Activated T-helper 1 cell treated with anti-CD3 and anti-CD28 coated beads, Interleukin-2, amount 50 U/mL, for 16 hours (primary cell): ENCODE measurements around the gene PFKFB2.

Source experiments
- DNase-seq, 2 donors: peaks; one replicate each; pipeline ENCODE4 v3.0.0-alpha.2; 2020; ENCODE audit warnings: low read depth in 1 of 2, low spot score in 1 of 2

Gene PFKFB2

DNA sequence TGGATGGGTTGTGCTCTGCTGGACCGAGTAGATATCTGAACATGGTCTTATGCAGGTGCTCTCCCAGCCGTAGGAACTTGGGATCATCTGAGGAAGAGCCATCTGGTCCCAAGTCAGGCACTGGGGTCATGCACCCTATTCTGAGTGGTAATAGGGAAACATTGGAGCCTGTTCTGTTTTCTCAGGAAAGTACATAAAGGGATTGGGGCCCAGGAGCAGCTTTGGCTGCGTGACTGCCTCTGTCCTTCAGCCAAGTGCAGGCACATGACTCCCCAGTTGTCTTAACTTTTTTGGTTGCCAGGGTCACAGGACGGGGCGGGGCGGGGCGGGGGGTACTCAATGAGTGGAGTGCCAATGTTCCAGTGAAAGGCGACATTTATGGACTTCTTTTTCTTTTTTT, 11.5 kb downstream of the PFKFB2 start:
- DNase-seq: no peak

DNA sequence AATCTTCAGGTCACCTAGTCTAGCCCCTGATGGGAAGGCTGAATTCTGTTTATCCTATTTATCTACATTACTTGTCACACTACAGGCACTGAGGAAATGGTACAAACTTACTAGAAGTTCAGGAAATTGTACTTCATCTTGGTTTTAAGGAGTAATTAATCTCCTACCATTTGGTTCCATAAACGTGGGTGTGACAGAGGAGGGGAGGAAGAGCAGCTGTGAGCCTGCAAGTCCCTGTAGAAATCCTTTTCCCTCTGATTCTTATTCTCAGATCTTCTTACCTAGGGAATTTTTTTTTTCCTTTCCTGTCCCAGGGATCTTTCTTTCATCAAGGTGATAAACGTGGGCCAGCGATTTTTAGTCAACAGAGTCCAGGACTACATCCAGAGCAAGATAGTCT, 14.1 kb downstream of the PFKFB2 start:
- no peak for DNase-seq

DNA sequence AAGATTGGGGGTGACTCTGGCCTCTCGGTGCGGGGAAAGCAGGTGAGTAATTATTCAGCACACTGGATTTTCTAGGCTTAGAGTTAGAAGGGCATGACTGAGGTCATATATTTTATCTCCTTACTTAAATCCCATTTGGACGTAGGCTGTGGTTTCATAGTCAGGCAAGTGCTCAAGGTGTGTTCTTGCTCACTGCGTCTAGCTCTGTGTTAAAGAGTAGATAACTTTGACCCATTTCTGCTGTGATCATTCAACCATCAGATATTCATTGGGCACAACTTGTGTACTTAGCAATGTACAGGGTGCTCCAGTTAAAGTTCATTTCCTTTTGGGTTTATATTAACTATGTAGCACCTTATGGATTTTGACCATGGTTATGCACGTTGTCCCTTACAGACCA, 14.6 kb downstream of the PFKFB2 start:
- DNase-seq: no peak

DNA sequence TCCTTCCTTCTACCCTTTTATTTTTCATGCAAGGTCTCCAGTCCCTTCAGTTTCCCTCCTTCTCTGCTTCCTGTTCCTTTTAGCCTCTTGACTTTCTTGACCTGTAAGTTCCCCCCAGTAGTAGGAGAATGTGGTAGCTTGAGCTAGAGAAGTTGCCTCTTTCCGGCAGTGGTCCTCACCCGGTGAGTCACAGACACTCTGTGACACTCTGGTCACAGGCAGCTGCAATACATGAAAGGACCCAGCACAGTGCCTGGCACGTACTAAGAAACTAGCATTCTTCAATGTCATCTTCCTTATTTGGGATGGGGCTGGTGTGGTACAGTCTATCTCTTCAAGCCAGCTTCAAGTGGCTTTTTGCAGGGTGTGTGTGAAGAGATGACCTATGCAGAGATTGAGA, 16.0 kb downstream of the PFKFB2 start:
- no peak for DNase-seq

DNA sequence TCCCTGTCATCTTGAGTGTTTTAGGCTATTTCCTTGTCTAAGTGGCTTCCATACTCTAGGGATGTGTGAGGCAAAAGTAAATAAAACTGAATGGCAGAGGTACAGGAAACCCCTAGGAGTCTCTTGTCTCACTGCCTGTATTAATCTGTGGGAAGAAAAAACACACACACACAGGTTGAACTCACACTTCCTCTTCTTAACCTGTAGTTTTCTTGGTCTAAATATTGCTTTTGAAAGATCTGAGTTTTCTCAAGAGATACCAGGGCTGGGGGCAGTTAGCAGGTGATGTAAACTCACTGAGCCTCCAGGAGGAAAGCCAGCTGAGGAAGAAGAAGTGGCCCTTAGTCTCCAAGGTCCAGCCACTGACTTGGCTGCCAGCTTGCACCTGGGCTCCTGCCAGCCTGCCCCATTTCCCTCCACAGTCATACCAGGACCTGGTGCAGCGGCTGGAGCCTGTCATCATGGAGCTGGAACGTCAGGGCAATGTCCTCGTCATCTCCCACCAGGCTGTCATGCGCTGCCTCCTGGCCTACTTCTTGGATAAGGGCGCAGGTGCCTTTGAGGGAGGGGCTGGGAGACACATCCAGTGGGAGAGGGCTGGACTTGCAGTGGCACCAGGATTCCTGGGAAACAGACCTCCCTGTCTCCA, 16.9 kb downstream of the PFKFB2 start:
- no peak for DNase-seq

DNA sequence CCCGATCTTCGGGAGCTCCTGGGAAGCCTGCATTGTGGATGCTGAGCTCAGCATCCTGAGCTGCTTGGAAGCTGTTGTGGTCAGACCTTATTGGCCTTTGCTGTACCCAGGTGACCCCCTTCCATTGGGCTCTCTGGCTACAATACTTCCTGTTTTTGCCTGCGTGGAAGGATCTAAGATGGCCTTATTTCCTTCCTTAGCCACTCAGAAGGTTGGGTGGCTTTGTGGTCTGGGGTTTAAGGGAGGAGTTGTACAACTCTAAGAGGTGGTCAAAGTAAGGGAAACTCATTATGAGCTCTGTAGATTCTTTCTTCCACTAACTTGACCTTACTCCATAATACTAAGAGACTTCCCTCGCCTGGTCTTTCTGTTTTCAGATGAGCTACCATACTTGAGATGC, 17.7 kb downstream of the PFKFB2 start:
- no peak for DNase-seq

DNA sequence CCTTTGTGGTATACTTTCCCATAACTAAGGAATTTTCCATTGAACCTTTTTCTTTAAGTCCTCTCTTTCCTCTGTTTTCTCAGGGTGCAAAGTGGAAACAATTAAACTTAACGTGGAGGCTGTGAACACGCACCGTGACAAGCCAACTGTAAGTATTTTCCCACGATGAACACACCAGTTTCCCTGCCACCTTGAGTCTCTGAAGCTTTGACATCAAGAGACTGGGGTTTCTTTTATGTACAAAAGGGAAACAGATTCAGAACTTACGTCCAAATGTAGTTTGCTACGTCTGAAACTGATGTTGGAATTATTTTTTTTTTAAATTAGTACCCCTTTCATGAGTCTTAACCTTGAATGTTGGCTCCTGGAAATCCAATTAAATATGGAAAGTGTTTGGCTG, 18.4 kb downstream of the PFKFB2 start:
- no peak for DNase-seq

DNA sequence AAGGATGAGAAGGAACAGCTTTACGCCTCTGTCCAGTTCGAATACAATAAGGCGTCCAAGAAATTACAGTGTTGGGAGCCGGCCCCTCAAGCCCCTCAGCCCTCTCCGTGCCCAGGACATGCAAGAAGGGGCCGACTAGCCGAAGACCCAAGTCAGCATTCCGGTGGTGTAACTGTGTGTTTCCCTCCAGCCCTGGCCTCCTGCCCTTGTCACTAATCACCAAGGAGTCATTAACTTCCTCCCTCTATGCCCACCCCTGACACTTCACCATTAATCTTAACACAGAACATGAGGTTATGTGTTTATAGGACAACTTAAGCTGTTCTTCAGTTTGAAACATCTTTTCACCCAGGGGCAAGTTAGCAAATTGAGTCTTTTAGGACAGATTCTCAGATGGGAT, 19.2 kb downstream of the PFKFB2 start:
- no peak for DNase-seq

DNA sequence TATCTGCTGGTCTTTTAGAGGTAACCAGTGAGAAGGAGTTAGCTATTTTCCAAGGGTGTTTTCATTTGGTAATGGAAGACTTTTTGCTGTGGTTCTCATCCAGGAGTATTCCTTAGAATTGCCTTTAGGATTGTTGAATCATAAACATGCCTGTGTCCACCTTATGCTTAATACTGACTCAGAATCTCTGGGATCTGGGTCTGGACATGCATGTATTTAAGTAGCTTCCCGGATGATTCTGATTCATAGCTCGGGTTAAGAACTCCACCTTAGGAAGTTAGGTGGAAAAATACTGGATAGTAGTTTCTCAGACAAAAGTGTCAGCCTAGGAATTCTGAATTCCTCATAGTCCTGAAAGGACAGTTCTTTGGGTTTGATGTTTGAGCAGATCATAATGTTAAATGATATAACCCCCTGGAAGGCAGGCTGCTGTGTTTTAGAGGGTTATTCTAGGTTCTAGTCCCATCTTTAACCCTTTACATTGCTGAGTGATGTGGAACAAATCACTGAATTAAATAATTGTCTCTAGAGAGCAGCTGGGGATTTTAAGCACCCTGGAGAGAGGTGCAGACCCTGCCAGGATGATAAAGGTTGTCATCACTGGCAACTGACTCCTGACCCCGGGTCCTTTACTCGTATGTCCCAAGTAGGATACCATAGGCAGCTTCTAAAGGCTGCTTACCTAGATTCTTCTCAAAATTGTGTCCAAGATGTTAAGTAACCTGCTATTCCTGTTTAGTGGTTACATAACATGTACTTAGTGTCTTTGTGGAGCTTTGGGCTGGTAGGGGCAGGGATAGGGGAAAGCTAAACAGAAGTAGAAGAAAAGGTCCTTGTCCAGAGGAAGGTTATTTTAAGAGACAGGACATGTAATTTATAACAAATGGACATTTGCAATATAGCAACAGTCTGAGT, 21.1 kb downstream of the PFKFB2 start:
- DNase-seq: no peak

DNA sequence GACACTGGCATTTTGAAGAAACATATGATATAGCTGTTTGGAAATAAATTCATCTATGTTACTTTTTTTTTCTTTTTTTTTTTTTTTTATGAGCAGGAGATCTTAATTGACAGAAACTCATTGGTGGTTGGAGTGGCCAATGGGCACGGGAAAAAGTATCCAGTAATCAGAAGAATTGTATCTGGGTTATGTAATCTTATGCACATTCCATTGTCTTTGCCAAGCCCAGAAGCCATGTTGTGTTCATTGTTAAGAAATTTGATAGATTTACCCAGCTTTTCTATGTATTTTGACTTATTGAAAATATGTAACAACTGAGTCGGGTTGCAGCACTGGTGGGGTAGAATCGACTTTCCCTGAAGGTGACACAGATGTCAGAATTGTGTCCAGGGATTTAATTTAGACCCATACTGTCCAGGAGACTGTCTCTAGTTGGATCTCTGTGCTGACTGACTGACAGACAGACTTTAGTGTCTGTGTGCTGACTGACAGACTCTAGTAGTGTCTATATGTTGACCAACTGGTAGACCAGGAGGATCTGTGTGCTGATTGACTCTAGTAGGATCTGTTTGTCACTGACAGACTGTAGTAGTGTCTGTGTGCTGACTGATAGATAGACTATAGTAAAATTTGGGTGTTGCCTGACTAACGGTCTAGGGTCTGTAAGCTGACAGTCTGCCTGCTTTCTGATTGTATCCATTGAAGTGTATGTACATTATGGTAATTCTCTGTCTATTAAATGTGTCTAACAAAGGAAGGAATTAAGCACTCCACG, 23.3 kb downstream of the PFKFB2 start:
- no peak for DNase-seq

DNA sequence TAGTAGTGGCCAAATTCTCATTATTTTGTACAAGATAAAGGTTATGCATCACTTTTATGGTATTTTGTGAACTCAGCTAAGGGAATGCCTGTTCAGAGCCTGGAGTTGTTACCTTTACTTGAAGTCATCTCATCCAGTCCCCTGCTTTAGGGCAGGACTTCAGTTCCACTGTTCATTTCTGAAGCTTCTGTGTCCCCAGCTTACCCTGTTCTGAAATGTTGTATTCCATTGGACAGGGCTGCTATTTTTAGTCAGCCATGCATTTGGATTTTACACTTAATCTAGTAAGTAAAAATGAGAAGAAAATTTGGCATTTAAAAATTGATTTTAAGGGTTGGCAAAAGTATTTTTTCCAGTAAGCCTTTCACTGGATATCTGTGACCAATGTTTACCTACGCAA, 23.9 kb downstream of the PFKFB2 start:
- DNase-seq: no peak

DNA sequence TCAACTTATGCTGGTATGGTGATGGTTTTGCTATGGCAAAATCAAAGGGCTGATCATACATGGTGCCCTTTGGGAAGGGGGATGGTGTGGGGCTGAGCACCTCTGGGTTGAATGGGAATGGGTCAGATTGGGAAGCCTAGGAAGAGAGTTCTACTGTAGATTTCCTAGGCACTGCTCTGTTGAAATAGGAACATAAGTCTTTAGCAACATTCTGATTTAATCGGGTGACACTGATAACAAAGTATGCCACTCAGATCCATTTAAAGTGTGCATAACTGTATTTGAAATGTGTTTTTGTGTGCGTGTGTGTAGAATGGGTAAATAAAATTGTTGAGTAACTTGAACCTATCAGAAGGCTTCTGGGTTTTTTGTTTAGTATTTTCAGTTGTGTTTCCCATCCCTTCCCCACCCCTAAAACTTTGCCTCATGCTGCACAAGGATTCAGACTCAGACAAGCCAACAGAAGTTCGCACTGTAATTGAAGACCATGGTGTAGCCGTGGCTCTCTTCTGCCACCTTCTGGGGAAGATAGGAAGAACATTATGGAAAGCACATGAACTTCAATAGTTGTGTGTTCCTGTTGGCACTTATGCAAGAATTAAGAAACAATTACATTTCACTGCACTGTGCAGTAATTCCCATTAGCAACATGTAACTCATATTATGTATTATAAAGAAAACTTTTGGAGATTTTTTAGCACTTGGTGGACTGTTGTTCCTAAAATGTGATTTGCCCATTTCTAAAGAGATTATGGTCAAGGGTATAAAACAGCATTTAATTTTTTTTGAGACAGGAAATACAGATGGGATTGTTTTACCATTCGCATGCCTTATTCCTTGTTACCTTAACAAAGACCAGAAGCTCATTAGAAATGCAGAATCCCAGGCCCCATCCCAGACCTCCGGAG, 24.6 kb downstream of the PFKFB2 start:
- DNase-seq: no peak

DNA sequence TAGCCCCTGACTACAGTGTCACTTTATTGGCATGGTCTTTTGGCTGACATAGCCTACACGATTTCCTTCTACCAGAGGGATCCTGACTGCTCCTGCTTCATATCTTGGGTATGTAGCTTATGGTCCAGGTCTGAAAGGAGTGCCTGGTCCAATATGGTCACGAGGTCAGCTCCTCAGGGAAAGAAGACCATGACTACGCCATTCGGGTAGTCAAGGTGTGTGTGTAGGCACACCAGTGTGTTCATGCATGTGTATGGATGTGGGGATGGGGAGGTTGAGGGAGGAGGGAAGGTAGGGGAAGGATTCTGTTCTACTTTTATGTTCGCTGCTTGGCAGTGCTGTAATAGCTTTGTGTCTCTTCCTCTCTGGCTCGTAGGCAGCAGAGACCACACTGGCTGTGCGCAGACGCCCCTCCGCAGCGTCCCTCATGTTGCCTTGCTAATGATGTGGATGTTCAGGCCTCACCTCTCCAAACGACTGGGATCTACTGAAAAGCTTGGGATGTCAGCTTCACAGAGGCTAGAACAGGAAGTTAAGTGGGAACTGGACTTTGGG, 25.6 kb downstream of the PFKFB2 start:
- DNase-seq: no peak

DNA sequence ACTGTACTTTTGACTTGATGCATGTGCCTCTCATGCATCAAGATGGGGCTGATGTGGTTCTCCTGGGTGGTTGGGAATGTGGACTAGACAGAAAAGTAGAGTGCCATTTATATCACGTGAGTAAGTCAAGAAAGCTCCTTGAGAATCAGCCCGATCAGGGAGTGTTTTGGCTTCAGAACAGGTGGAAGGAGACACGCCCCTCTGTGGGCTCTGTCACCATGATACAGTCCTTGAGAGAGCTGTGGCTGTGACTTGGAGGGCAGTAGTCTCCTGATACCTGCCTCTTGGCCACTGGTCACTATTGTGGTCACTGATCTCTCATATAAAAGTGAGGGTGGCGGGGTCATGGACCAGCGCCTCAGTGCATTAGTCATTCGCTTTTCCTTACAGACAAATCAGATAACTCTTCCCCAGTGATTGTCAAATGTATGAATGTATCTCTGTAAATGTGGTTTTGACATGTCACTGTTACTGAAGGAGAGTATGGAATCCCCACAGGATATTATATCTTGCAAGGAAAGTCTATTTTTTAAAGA, 26.7 kb downstream of the PFKFB2 start:
- no peak for DNase-seq

DNA sequence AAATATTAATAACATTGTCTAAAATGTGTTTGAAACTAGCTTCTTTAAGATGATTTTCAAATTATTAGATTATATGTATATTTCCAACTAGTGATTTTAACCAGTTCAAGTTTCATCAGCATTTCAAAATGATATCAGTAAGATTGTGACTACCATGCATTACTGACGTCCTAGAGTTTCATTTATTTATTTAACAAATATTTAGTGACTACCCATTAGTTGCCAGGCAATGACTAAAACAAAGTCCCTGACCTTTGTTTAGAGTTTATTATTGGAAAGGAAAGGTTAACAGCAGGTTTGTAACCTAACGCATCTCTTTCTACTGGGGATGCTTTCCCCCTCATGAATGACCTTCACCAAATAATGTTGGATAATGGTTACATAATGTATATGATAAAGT, 28.0 kb downstream of the PFKFB2 start:
- no peak for DNase-seq

DNA sequence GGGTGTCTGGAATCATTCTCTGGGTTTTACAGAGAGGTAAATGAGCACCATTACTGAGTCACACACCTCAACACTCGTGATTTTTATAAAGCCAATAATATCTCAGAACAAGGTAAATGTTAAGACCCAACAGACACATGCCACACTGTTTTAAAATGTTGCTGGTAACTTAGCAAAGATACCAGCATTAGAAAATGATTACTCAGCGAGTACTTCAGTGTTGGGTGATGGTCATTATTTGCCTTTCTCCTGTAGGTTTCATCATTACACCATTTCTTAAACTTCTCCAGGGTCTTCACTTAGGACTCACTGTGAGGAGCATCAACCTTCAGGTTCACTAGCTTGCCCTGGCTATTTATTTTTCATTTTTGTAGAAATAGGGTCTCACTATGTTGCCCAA, 28.7 kb downstream of the PFKFB2 start:
- DNase-seq: no peak

DNA sequence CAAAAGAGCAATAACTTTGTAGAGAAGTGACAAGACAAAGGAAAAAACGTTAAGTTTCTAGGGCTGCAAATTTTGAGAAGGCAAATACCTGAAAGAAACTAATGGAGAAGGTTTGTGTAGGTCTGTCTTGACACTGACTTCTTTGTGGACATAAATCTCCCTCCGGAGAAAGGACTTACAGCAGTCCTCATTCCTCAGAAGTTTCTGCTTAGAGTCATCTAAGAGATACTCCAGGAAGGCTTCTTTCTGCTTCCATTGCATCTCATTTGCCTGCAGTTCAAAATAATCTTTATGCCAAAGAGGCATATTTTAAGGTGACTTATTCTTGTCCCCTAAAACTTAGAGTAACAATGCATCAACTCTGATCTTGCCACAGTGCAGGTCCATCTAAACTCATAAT, 31.2 kb downstream of the PFKFB2 start:
- no peak for DNase-seq

DNA sequence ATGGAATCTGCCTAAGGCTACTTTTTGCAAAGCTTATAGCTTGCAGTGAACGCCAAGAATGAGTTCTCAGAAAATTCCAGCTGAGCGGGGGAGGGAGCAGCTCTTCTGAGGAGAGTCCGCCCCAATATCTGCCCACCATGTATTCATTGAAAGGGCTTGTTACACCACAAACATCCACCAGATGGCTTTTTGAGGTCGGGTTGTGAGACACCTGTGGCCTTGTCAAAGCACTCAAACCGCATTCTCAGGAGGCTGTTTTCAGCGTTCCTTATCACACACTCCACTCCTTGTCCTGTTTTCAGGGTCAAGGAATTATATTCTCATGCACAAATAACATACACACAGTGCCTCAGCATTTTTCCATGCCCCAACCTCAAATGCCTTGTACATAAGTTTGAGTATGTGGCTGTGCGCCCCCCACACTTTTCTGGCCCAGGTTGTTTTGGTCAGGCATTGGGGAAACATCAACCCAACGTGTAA, 31.7 kb downstream of the PFKFB2 start:
- DNase-seq: peak in 1 of 2 donors; percentile 13

DNA sequence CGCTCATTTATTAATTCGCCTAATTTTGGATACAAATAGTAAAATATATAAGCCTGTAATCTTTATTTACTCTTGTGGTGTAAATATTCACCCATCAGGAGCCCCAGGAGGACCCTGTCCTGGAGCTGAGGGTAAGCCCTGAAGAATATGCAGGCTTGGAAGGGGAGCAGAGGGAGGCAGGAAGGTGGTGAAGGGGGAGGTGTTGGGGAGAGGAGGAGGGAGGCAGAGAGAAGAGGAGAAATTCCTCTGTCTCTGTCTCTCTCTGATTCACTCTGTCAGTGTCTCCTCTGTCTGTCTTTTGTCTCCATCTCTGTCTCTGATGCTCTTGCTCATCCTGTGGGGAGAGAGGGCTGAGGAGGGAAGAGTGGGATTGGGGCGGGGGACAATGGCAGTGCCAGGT, 32.8 kb downstream of the PFKFB2 start:
- no peak for DNase-seq

DNA sequence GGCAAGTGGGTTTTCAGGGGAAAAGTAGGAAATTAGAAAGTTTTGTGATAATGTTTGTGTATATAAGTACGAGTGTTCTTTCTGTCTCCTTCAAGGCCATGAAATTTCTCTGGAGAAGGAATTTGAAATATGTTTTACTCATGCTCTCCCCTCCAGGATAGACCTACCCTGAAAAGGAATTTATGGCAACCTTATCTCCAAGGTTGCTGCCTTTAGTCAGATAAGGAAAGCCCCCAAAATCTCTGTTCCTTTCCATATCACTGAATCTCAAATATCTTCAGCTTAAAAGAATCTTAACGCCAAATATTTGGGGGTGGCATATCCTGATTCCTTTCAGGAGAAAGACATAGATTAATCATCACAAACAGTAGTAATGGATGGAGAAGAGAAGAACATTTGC, 35.1 kb downstream of the PFKFB2 start:
- no peak for DNase-seq
